ENCODE results near the gene PGS1. TPM values are rescaled to one million over a fixed set of nuclear protein-coding genes. Genes with fewer than 3 reads are reported as not detected.

Gene PGS1, protein sequence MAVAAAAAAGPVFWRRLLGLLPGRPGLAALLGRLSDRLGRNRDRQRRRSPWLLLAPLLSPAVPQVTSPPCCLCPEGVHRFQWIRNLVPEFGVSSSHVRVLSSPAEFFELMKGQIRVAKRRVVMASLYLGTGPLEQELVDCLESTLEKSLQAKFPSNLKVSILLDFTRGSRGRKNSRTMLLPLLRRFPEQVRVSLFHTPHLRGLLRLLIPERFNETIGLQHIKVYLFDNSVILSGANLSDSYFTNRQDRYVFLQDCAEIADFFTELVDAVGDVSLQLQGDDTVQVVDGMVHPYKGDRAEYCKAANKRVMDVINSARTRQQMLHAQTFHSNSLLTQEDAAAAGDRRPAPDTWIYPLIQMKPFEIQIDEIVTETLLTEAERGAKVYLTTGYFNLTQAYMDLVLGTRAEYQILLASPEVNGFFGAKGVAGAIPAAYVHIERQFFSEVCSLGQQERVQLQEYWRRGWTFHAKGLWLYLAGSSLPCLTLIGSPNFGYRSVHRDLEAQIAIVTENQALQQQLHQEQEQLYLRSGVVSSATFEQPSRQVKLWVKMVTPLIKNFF
- total RNA-seq: 17.1 and 26.4 TPM in 2 replicates

GRCh38 chr17:78378225-78379130 lies at the start of gene PGS1:
Gene PGS1, plus strand, starts transcription at chr17:78378649. Its CDS starts 17 bp downstream, at chr17:78378666.

GRCh38 chr17:78359997-78360370 lies 18.5 kb upstream of the PGS1 start, which contains the start of gene SOCS3:
Gene SOCS3, minus strand, starts transcription at chr17:78360077. Its CDS starts 982 bp downstream, at chr17:78359095.

Other genes starting within 250 kb of the PGS1 start
- gene TMC6, start 249.9 kb upstream of the PGS1 start, total RNA-seq: 69.5 and 106 TPM in 2 replicates
- gene TMC8, start 247.9 kb upstream of the PGS1 start, total RNA-seq: 0.21 and 0.48 TPM in 2 replicates
- 0.72 and 3.4 TPM in 2 replicates for gene C17orf99, start 232.3 kb upstream of the PGS1 start, total RNA-seq
- 36.4 and 92.8 TPM in 2 replicates for gene SYNGR2, start 210.1 kb upstream of the PGS1 start, total RNA-seq
- 0.43 and 25.8 TPM in 2 replicates for gene TK1, start 191.6 kb upstream of the PGS1 start, total RNA-seq
- 27.0 and 32.8 TPM in 2 replicates for gene AFMID, start 191.3 kb upstream of the PGS1 start, total RNA-seq
- gene BIRC5, start 164.4 kb upstream of the PGS1 start, total RNA-seq: 1.3 and 4.8 TPM in 2 replicates
- gene TMEM235, start 147.0 kb upstream of the PGS1 start, total RNA-seq: not detected in 2 replicates
- 10.4 and 28.0 TPM in 2 replicates for gene SOCS3, start 18.6 kb upstream of the PGS1 start, total RNA-seq
- under 0.01 TPM in 1 of 2 replicates, not detected in the other for gene DNAH17, start 198.7 kb downstream of the PGS1 start, total RNA-seq

Measured in tracheal epithelial cell (primary cell).